H1 (cell line): ENCODE measurements around the gene ODAD3. TPM values are rescaled to one million over a fixed set of nuclear protein-coding genes. Genes with fewer than 3 reads are reported as not detected.
"Not testable (repeated sequence)": the region's sequence is repeated elsewhere in the genome, so short reads cannot be mapped to it uniquely, and the experiment has no call there.

ENCODE experiments used
- CTCF ChIA-PET: fragments of 300-600 bp; sonication (Branson Sonifier 250); formaldehyde crosslinking; loops from one replicate; lab custom pipeline; 2021; ENCODE audit not compliant: partially characterized antibody; lab: Charles Lee
- POLR2A ChIA-PET: fragments of 300-600 bp; sonication (Branson Sonifier 250); formaldehyde crosslinking; loops from one replicate; lab custom pipeline; 2021; ENCODE audit warnings: inconsistent platforms; ENCODE audit not compliant: partially characterized antibody; lab: Charles Lee
- DNase-seq, 2 experiments: peaks; one replicate each; pipeline versions ENCODE4 v3.0.0 to v3.0.0-alpha.2; 2010 to 2022; ENCODE audit warnings: low spot score in 2 of 2, low read depth in 1 of 2, mixed read lengths in 1 of 2
- FAIRE-seq: peaks from 2 replicates; lab custom pipeline; 2011; peaks lifted over from hg19 to GRCh38; lab: Jason Lieb, UNC
- H2AFZ ChIP-seq: 2 replicates; pipeline ENCODE4 v1.8.1; 2012; ENCODE audit warnings: low read length, inconsistent platforms
- H2AK5ac ChIP-seq: 2 replicates; pipeline ENCODE4 v1.6.1; 2013; ENCODE audit warnings: low read depth, low read length
- H2BK120ac ChIP-seq: replicated peaks from 2 replicates; pipeline ENCODE3; 2013; ENCODE audit warnings: low read depth, low read length, inconsistent platforms
- H2BK12ac ChIP-seq: 2 replicates; pipeline ENCODE4 v1.6.1; 2013; ENCODE audit warnings: low read depth, low read length
- H2BK15ac ChIP-seq: 2 replicates; pipeline ENCODE4 v1.6.1; 2013; ENCODE audit warnings: low read length
- H2BK20ac ChIP-seq: 2 replicates; pipeline ENCODE4 v1.6.1; 2013; ENCODE audit warnings: low read length
- H2BK5ac ChIP-seq: 2 replicates; pipeline ENCODE4 v1.6.1; 2013; ENCODE audit warnings: low read depth, low read length
- H3K14ac ChIP-seq: 2 replicates; pipeline ENCODE4 v1.6.1; 2013; ENCODE audit warnings: inconsistent platforms; ENCODE audit not compliant: insufficient read length
- H3K18ac ChIP-seq: 2 replicates; pipeline ENCODE4 v1.6.1; 2013; ENCODE audit warnings: low read length; ENCODE audit errors: extremely low read depth
- H3K23ac ChIP-seq: 2 replicates; pipeline ENCODE4 v1.6.1; 2013; ENCODE audit warnings: inconsistent platforms; ENCODE audit not compliant: insufficient read length
- H3K23me2 ChIP-seq: 2 replicates; pipeline ENCODE4 v1.6.1; 2013; ENCODE audit warnings: low read depth, low read length
- H3K27ac ChIP-seq: 2 replicates; pipeline ENCODE4 v1.6.1; 2011; ENCODE audit warnings: low read depth, low read length, inconsistent platforms
- H3K27me3 ChIP-seq, 4 experiments: replicated peaks in 1 of 4; 1 replicate in 1 of 4; 2 replicates in 3 of 4; pipeline versions ENCODE4 v1.6.1 to v1.8.1; 2011 to 2013; ENCODE audit warnings: low read length in 3 of 4, mild to moderate bottlenecking in 3 of 4, inconsistent platforms in 2 of 4, mixed read lengths in 2 of 4, moderate library complexity in 1 of 4; ENCODE audit not compliant: control insufficient read depth in 3 of 4, insufficient read depth in 3 of 4; ENCODE audit errors: extremely low read depth in 1 of 4
- H3K36me3 ChIP-seq, 4 experiments: 2 replicates each; pipeline versions ENCODE4 v1.6.1 to v1.8.1; 2011 to 2013; ENCODE audit warnings: mild to moderate bottlenecking in 4 of 4, low read length in 3 of 4, moderate library complexity in 2 of 4, control low read depth in 1 of 4, inconsistent platforms in 1 of 4; ENCODE audit not compliant: insufficient read depth in 4 of 4, control insufficient read depth in 2 of 4
- H3K4ac ChIP-seq: replicated peaks from 2 replicates; pipeline ENCODE3; 2013; ENCODE audit warnings: low read length, low read depth, mixed read lengths, inconsistent platforms; ENCODE audit not compliant: insufficient read length
- H3K4me1 ChIP-seq, 4 experiments: replicated peaks in 1 of 4; 1 replicate in 1 of 4; 2 replicates in 3 of 4; pipeline versions ENCODE4 v1.6.1 to v1.8.1; 2011 to 2013; ENCODE audit warnings: low read length in 3 of 4, inconsistent platforms in 2 of 4, mixed read lengths in 1 of 4; ENCODE audit not compliant: insufficient read depth in 4 of 4, control insufficient read depth in 3 of 4
- H3K4me2 ChIP-seq, 2 experiments: 2 replicates each; pipeline versions ENCODE4 v1.6.1 to v1.8.1; 2011 to 2013; ENCODE audit warnings: low read depth in 2 of 2, low read length in 2 of 2, control low read depth in 1 of 2, inconsistent platforms in 1 of 2, mild to moderate bottlenecking in 1 of 2; ENCODE audit not compliant: insufficient read depth in 1 of 2
- H3K4me3 ChIP-seq, 4 experiments: fragments of 200-600, 300-600 bp in 1 of 4; sonication (generic), shearing (Covaris generic), sonication (Bioruptor Twin) in 1 of 4; 2 replicates each; pipeline versions ENCODE4 v1.5.1 to v1.8.1; 2011 to 2016; ENCODE audit warnings: low read length in 4 of 4, low read depth in 3 of 4, control low read depth in 2 of 4, inconsistent platforms in 2 of 4, mild to moderate bottlenecking in 2 of 4, mixed read lengths in 1 of 4, moderate library complexity in 1 of 4; ENCODE audit not compliant: insufficient read depth in 2 of 4; ENCODE audit errors: extremely low read depth in 1 of 4
- H3K56ac ChIP-seq: replicated peaks from 2 replicates; pipeline ENCODE3; 2013; ENCODE audit warnings: low read depth, mild to moderate bottlenecking, mixed read lengths, low read length, inconsistent platforms; ENCODE audit not compliant: insufficient read length
- H3K79me1 ChIP-seq: 2 replicates; pipeline ENCODE4 v1.6.1; 2013; ENCODE audit warnings: low read depth, low read length, control low read depth
- H3K79me2 ChIP-seq, 2 experiments: 2 replicates each; pipeline versions ENCODE4 v1.6.1 to v1.8.1; 2012 to 2013; ENCODE audit warnings: low read length in 2 of 2, mild to moderate bottlenecking in 2 of 2, inconsistent platforms in 1 of 2; ENCODE audit not compliant: insufficient read depth in 2 of 2, control insufficient read depth in 1 of 2
- H3K9ac ChIP-seq, 4 experiments: replicated peaks in 1 of 4; 1 replicate in 1 of 4; 2 replicates in 3 of 4; pipeline versions ENCODE4 v1.6.1 to v1.8.1; 2011 to 2013; ENCODE audit warnings: low read depth in 3 of 4, low read length in 3 of 4, control low read depth in 2 of 4, mild to moderate bottlenecking in 2 of 4, moderate library complexity in 2 of 4, inconsistent platforms in 1 of 4; ENCODE audit errors: extremely low read depth in 1 of 4
- H3K9me3 ChIP-seq, 2 experiments: 2 replicates each; pipeline versions ENCODE4 v1.6.1 to v1.8.1; 2012 to 2013; ENCODE audit warnings: mild to moderate bottlenecking in 2 of 2, moderate library complexity in 2 of 2, control low read depth in 1 of 2, inconsistent platforms in 1 of 2, low read depth in 1 of 2, low read length in 1 of 2, mixed read lengths in 1 of 2; ENCODE audit not compliant: insufficient read depth in 2 of 2
- H4K20me1 ChIP-seq, 2 experiments: replicated peaks in 1 of 2; 2 replicates each; pipeline versions ENCODE3 to v1.8.1; 2011 to 2013; ENCODE audit warnings: inconsistent platforms in 2 of 2, low read length in 2 of 2, mild to moderate bottlenecking in 1 of 2; ENCODE audit not compliant: insufficient read depth in 2 of 2, control insufficient read depth in 1 of 2
- H4K5ac ChIP-seq: 2 replicates; pipeline ENCODE4 v1.6.1; 2013; ENCODE audit warnings: low read length, low read depth, mixed read lengths, inconsistent platforms; ENCODE audit not compliant: insufficient read length
- H4K8ac ChIP-seq: 2 replicates; pipeline ENCODE4 v1.8.0; 2013; ENCODE audit warnings: mild to moderate bottlenecking, moderate library complexity, low read length, inconsistent platforms; ENCODE audit not compliant: insufficient read depth; ENCODE audit errors: extremely low read depth
- H4K91ac ChIP-seq: replicated peaks from 2 replicates; pipeline ENCODE3; 2013; ENCODE audit warnings: low read length, mixed read lengths, inconsistent platforms; ENCODE audit not compliant: insufficient read length
- KDM1A ChIP-seq: fragments of 200-600, 300-600 bp; sonication (generic); IDR thresholded peaks from 2 replicates; pipeline ENCODE4 v1.7.1; 2016; ENCODE audit warnings: mild to moderate bottlenecking, low read length, borderline replicate concordance
- WGBS, 2 experiments: shearing (Covaris generic) in 1 of 2; methylation state at CpG; one replicate each; pipeline versions ENCODE4 v1.1.6 to v1.1.7; 2013 to 2015; ENCODE audit warnings: low lambda C conversion rate in 2 of 2, mixed read lengths in 2 of 2, inconsistent platforms in 1 of 2, low coverage in 1 of 2, missing lambda C conversion rate in 1 of 2; ENCODE audit not compliant: insufficient replicate concordance in 2 of 2, insufficient coverage in 1 of 2, insufficient read length in 1 of 2; ENCODE audit errors: extremely low coverage in 1 of 2, missing lambda C conversion rate in 1 of 2; 5-methylcytosine and 5-hydroxymethylcytosine counted together
- polyA plus RNA-seq, 7 experiments: library from polyadenylated mRNA; depleted of rRNA in 3 of 7; stranded (reverse) in 5 of 7; unstranded in 2 of 7; fragments of >200 nt in 5 of 7; fragments of 200-250 nt in 2 of 7; gene quantifications; 1 replicate in 5 of 7; 2 replicates in 1 of 7; 4 replicates in 1 of 7; pipeline versions ENCODE4 v1.2.1 to v1.2.3, GENCODE V29; 2011 to 2013; ENCODE audit warnings: missing spikeins in 2 of 7, mixed read lengths in 2 of 7
- total RNA-seq: library from RNA; stranded (reverse); fragmentation: NEBNext Ultra II Directional; extraction: Animal tissue kit (Norgen Biotek cat#: 25700); gene quantifications from 2 replicates; pipeline ENCODE4 v1.2.1, GENCODE V29; 2021

The ODAD3 gene
- total and polyA plus RNA-seq, 2 of the 8 experiments (the other 6 are each of a cell fraction or from before 2014, with no cell fraction given): 2.1 to 2.2 TPM

DNA sequence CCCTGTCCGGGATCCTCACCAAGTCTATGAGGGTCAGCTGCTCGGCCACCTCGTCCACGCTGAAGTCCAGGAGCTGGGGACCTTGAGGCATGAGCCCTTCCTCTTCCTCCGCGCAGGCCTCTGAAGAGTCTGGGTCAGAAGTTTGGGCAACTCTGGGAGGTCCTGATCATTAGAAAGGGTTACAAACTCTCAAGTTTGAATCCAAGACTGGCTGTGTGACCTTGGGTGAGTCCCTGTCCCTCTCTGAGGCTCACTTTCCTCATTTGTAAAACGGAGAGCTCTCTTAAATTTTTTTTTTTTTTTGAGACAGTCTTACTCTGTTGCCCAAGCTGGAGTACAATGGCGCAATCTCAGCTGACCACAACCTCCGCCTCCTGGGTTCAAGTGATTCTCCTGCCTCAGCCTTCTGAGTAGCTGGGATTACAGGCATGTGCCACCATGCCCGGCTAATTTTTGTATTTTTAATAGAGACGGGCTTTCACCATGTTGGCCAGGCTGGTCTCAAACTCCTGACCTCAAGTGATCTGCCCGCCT is 28.2 kb downstream of the ODAD3 start:
- DNase-seq, H3K4ac ChIP-seq, H3K79me1 ChIP-seq, H3K27me3 ChIP-seq, H3K56ac ChIP-seq, H3K23me2 ChIP-seq, H2AK5ac ChIP-seq, H4K5ac ChIP-seq, H2BK120ac ChIP-seq, H2BK15ac ChIP-seq, H3K14ac ChIP-seq, H3K9ac ChIP-seq, H4K20me1 ChIP-seq, H3K18ac ChIP-seq, H3K79me2 ChIP-seq, H3K9me3 ChIP-seq, H2BK5ac ChIP-seq, H3K4me1 ChIP-seq, H2AFZ ChIP-seq, H2BK20ac ChIP-seq, H4K8ac ChIP-seq, FAIRE-seq, H4K91ac ChIP-seq, H3K23ac ChIP-seq: not testable (repeated sequence)
- Histone ChIP-seq H3K4me2 (peak overlapping the region; percentile 26 to 60; a peak in 3 of 4 replicates), H2BK12ac (0 out of 2 replicates have a peak overlapping the region, but pooled peaks have one; percentile 9), H3K36me3 (peaks cover 0 to 19% (median 5%) of the 10 kb centered on the region in 4 experiments; a peak in 6 of 8 replicates), H3K27ac (0 out of 2 replicates have a peak overlapping the region, but pooled peaks have one; percentile 49), H3K4me3 (peak overlapping the region in 1 of 4 experiments; percentile 47; a peak in 2 of 8 replicates)
- 88% methylated on average over 12 of the region's 12 CpGs; no CpG with 5 or more reads in 1 of the 2 experiments for WGBS, 2 experiments
- TF ChIP-seq KDM1A: peak; percentile 61; the same call in 1 of the 2 replicates
- ChIA-PET CTCF (interaction anchor here (0.6 to 4.4 kb wide), 17 partner anchors 9 to 281 kb away, joined by 3 to 69 read pairs (median 9); partner anchors contain the start of genes EPOR, ODAD3, PRKCSH and RGL3), POLR2A (interaction anchor here (0.6 to 3.9 kb wide), 18 partner anchors 11 to 176 kb away, joined by 3 to 22 read pairs (median 4); partner anchors contain the start of genes ELAVL3, EPOR and RGL3)
